ENCODE measurements around the gene PCDH9.

PCDH9 gene

DNA sequence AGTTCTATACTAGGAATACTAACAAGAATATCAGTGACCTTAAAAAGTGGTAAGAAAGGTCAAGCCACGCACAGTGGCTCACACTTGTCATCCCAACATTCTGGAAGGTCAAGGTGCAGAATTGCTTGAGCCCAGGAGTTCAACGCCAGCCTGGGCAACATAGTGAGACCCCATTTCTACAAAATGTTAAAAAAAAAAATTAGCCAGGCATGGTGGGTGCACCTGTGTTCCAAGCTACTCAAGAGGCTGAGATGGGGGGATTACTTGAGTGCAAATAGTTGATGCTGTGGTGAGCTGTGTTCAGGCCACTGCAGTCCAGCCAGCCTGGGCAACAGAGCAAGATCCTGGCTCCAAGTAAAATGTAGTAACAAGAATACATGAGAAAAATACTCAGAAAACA lies 61.8 kb downstream of the PCDH9 start:
- no peak overlapping the region for H3K4me3 ChIP-seq (ENCODE audit: low read depth, low read length)
- no peak for TF ChIP-seq MYC (IDR thresholded peaks at IDR 0.05; ENCODE audit: low read depth, low read length)
- TF ChIP-seq, protein P1, sequence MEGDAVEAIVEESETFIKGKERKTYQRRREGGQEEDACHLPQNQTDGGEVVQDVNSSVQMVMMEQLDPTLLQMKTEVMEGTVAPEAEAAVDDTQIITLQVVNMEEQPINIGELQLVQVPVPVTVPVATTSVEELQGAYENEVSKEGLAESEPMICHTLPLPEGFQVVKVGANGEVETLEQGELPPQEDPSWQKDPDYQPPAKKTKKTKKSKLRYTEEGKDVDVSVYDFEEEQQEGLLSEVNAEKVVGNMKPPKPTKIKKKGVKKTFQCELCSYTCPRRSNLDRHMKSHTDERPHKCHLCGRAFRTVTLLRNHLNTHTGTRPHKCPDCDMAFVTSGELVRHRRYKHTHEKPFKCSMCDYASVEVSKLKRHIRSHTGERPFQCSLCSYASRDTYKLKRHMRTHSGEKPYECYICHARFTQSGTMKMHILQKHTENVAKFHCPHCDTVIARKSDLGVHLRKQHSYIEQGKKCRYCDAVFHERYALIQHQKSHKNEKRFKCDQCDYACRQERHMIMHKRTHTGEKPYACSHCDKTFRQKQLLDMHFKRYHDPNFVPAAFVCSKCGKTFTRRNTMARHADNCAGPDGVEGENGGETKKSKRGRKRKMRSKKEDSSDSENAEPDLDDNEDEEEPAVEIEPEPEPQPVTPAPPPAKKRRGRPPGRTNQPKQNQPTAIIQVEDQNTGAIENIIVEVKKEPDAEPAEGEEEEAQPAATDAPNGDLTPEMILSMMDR (IDR thresholded peaks at IDR 0.05; ENCODE audit: low read depth, low read length) = no peak
- no peak for TF ChIP-seq POLR2A (IDR thresholded peaks at IDR 0.05; ENCODE audit: extremely low read depth, insufficient read length)
- TF ChIP-seq, protein P2, sequence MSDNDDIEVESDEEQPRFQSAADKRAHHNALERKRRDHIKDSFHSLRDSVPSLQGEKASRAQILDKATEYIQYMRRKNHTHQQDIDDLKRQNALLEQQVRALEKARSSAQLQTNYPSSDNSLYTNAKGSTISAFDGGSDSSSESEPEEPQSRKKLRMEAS (IDR thresholded peaks at IDR 0.05; ENCODE audit: low read depth, low read length) = no peak
- no peak for DNase-seq (ENCODE audit: low read depth)

DNA sequence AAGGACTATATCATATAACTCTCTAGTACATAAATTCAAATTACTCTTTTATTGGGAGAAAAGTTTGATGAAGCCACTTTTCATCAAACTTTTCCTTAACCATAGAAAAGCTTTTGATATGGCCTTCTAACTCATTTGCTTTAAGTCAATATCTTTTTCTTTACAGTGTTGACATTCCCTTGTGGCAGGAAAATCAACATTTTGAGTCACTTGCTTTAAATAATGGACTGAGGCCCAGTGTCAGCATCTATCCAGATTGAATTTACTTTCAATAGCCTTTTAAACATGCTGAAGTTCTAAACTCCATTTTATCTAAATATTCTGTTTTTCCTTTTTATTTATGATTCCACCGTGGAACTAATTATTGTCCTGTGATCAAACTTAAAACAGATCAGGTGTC lies 62.7 kb downstream of the PCDH9 start:
- no peak for DNase-seq (ENCODE audit: low read depth)
- TF ChIP-seq, protein P1 (IDR thresholded peaks at IDR 0.05; ENCODE audit: low read depth, low read length) = no peak
- no peak for TF ChIP-seq MYC (IDR thresholded peaks at IDR 0.05; ENCODE audit: low read depth, low read length)
- TF ChIP-seq, protein P2 (IDR thresholded peaks at IDR 0.05; ENCODE audit: low read depth, low read length) = no peak
- no peak for TF ChIP-seq POLR2A (IDR thresholded peaks at IDR 0.05; ENCODE audit: extremely low read depth, insufficient read length)

DNA sequence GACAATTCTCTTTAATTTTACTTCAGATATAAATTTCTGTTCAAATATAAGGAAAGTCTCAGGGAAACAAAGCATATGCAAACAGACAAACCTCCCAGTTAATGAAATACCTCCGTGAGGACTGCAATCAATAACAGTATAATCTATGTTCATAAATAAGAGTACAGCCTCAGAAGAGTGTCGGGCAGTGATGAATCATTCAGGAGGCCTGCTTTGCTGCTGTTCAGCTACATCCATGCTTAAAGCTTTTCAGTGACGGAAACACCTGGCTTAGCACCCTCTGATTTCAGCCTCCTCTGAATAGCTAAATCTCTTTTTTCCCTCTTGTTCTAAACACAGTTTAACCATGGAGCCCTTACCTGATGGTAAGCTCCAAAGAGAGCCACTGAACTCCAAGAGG lies 69.0 kb downstream of the PCDH9 start:
- TF ChIP-seq MYC (IDR thresholded peaks at IDR 0.05; ENCODE audit: low read depth, low read length) (no peak), POLR2A (IDR thresholded peaks at IDR 0.05; ENCODE audit: extremely low read depth, insufficient read length) (no peak)
- TF ChIP-seq, protein P2 (IDR thresholded peaks at IDR 0.05; ENCODE audit: low read depth, low read length) = no peak
- TF ChIP-seq, protein P1 (IDR thresholded peaks at IDR 0.05; ENCODE audit: low read depth, low read length) = no peak
- no peak for DNase-seq (ENCODE audit: low read depth)
- no peak overlapping the region for H3K4me3 ChIP-seq (ENCODE audit: low read depth, low read length)

More for the DNA sequence above, 62.7 kb downstream of the PCDH9 start:
- no peak overlapping the region for H3K4me3 ChIP-seq (ENCODE audit: low read depth, low read length)

DNA sequence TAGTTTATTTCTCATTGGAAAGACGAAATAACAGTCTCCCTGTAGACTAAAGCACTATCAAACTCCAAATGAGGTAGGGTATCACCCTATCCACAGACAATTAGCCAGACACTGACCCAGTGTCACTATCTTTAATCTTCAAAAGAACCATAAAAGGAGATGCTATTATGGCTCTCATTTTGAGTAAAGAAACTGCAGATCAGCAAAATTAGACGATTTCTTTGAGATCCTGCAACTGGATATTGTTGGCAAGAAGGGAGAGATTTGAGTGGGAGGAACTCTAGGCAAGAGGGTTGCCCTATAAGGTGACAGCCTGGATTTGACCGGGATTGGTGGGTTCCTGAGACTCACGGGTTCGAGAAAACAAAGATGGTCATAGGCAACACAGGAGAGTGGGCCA lies 71.2 kb downstream of the PCDH9 start:
- no peak overlapping the region for H3K4me3 ChIP-seq (ENCODE audit: low read depth, low read length)
- no peak for DNase-seq (ENCODE audit: low read depth)
- TF ChIP-seq MYC (IDR thresholded peaks at IDR 0.05; ENCODE audit: low read depth, low read length) = no peak
- TF ChIP-seq, protein P1 (IDR thresholded peaks at IDR 0.05; ENCODE audit: low read depth, low read length) = no peak
- TF ChIP-seq, protein P2 (IDR thresholded peaks at IDR 0.05; ENCODE audit: low read depth, low read length) = no peak
- TF ChIP-seq POLR2A (IDR thresholded peaks at IDR 0.05; ENCODE audit: extremely low read depth, insufficient read length) = no peak

DNA sequence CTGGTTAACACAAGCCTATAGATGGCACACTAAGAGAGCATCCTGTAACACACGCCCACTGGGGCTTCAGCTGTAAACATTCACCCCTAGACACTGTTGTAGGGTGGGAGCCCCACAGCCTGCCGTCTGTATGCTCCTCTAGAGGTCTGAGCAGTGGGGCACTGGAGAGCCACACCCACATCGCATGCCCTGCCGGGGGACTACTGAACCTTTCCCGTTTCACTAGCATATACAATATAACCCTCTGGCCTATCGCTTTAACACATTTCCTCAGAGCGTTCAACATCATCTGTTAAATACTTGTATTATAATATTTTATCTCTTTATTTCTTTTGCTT lies 73.4 kb downstream of the PCDH9 start:
- no peak for DNase-seq (ENCODE audit: low read depth)
- TF ChIP-seq, protein P2 (IDR thresholded peaks at IDR 0.05; ENCODE audit: low read depth, low read length) = no peak
- TF ChIP-seq, protein P1 (IDR thresholded peaks at IDR 0.05; ENCODE audit: low read depth, low read length) = no peak
- TF ChIP-seq POLR2A (IDR thresholded peaks at IDR 0.05; ENCODE audit: extremely low read depth, insufficient read length) (no peak), MYC (IDR thresholded peaks at IDR 0.05; ENCODE audit: low read depth, low read length) (no peak)
- H3K4me3 ChIP-seq (ENCODE audit: low read depth, low read length) = no peak overlapping the region
